Hypothalamus (tissue), 51 donors: ENCODE results near the gene INO80.
A peak's percentile ranks its signal among the peaks of the same experiment; 100 is the strongest.
"Not testable (repeated sequence)": the region's sequence is repeated elsewhere in the genome, so short reads cannot be mapped to it uniquely, and the experiment has no call there.

Source experiments
- DNase-seq, 51 donors: peaks; one replicate each; lab custom pipeline; 2025; lab: John Stamatoyannopoulos, UW

The INO80 gene

DNA sequence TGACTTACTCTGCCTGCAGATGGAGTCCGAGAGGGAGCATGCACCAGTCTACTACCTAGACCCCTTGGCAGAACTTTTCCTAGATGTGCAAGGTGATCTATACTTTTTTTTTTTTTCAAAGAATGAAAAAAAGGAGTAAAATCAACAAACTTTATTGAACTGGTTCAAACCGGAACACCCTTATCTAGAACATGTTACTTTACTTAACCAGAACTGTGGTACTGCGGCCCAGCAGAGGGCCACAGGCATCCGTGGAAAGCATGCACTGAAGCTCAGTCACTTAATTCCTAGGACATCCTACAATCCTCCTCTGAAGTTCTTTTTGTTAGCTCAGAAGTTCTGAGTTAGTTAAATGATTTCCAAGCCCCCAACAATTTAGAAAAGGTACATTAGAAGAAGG is 141.2 kb downstream of the INO80 start:
- DNase-seq, result no peak

DNA sequence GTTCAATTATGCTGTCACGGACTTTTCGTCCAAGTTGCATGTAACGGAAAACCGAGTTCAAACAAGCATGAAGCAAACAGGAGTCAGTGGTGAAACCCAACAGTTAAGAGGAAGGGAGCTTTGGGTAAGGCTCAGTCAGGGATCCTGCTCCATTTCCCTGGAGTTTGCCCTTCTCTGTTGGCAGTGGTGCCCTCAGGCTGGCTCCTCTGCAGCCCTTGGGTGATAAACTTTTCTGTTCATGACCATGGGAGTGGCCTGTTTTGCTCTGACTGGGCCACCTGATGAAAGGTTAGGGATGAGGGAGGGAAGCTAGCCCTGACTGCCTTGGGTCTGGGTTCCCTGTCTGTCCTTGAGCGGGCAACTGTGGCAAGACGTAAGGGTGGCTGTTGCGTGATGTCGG is 146.7 kb downstream of the INO80 start:
- DNase-seq, result no peak

DNA sequence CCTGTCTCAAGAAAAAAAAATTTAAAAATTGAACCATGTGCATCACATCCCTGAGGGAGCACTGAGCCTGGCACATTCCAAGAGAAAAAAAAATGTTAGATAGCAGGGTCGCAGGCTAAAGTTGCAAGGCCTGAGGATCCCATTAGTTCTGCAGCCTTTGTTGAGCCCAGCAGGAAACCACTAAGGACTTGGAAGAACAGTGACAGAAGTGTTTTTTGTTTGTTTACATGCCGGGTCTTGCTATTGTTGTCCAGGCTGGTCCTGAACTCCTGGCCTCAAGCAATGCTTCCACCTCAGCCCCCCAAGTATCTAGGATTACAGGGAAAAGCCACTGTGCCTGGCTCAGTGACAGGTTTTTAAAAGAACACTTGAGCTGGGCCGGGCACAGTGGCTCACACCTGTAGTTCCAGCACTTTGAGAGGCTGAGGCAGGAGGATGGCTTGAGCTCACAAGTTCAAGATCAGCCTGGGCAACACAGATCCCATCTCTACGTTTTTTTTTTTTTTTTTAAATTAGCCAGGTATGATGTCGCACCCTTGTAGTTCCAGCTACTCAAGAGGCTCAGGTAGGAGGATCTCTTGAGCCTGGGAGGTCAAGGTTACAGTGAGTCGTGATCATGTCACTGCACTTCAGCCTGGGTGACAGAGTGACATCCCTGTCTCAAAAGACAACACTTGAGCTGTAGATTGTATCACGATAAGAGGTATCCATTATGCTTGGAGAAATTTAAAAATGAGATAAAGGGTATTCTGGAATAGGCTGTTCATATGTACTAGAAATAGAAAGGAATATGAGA is 147.6 kb downstream of the INO80 start:
- no peak for DNase-seq

DNA sequence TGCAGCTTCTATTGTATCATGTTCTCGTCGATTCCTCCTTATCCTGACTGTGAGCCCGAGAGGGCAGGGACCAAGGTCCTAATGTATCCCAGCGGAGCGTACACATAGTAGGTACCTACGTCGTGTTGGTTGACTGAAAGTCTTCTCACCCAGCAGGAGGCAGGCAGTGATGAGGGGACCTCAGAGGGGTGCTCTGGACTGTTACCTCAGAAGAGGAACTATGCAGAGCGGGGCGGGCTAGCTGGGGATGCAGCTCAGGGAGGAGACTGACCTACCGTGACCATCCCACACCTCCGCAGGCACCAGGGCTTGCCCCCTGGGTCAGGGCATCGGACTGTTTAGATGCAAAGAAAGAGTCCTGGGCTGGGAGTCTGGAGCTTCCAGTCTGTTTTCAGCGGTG is 151.4 kb downstream of the INO80 start:
- DNase-seq, result no peak

DNA sequence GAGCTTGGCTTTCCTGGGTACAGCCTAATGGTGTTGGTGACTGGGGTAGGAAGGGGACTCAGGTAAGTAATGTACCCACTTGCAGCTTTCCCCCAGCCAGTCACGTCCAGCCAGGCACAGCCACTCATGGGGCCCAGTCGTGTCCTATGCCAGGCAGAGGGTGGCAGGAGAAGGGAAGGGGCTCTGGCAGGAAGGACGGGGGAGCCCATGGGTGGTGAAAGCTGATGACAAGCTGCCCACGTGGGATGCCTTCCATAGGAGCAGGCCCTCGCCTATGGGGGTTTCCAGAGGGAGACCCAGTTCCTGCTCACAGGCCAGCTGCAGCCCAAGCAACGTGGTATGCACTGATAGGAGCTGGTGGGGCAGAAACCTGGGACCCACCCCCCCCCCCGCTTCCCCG is 152.1 kb downstream of the INO80 start:
- no peak for DNase-seq

DNA sequence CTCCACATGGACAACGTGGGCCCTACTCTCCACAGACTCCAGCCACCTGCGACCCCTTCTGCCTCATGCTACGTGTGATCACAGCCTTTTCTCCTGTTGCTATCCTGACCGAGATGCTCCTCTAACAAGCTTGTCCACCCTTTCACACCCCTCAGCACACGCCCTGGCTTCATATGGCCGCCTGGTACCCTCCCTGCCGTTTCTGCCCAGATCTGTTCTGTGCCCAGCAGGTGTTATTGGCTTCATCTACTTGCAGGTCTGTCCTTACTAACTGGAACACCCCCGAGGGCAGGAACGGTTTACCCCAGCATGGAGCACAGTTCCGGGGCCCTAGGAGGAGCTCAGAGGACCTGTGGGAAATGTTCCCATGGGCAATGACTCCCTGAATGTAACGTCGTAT is 152.9 kb downstream of the INO80 start:
- DNase-seq, result no peak

DNA sequence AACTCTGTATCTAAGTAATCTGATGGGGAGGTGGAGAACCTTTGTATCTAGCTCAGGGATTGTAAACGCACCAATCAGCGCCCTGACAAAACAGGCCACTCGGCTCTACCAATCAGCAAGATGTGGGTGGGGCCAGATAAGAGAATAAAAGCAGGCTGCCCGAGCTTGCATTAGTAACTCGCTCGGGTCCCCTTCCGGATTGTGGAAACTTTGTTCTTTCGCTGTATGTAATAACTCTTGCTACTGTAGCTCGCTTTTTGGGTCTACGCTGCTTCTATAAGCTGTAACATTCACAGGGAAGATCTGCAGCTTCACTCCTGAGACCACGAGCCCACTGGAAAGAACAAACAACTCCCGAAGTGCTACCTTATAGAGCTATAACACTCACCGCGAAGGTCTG is 153.8 kb downstream of the INO80 start:
- not testable (repeated sequence) for DNase-seq

DNA sequence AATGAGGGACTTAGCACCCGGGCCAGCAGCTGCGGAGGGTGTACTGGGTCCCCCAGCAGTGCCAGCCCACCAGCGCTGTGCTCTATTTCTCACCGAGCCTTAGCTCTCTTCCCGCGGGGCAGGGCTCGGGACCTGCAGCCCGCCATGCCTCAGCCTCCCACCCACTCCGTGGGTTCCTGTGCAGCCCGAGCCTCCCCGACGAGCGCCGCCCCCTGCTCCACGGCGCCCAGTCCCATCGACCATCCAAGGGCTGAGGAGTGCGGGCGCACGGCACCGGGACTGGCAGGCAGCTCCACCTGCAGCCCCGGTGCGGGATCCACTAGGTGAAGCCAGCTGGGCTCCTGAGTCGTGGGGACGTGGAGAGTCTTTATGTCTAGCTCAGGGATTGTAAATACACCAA is 154.3 kb downstream of the INO80 start:
- DNase-seq, result not testable (repeated sequence)

DNA sequence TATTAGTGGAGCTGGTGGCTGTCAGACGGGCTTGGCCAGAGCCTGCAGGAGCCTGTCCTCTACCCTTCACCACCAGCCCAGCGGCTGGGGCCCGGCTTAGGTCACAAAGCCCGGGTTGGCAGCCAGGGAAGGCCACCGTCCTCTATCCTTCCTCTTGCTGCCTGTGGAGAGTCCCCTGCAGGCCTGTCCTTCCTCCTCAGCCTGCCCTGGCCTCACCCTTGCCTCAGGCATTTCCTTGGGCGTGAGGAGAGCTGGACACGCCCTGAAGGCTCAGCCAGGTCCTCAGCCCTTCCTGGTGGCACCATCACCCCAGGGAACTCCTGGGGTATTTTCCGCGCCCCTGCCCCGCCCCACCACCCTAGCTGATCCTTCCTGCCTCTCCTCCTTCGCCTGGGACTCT is 155.2 kb downstream of the INO80 start:
- no peak for DNase-seq

DNA sequence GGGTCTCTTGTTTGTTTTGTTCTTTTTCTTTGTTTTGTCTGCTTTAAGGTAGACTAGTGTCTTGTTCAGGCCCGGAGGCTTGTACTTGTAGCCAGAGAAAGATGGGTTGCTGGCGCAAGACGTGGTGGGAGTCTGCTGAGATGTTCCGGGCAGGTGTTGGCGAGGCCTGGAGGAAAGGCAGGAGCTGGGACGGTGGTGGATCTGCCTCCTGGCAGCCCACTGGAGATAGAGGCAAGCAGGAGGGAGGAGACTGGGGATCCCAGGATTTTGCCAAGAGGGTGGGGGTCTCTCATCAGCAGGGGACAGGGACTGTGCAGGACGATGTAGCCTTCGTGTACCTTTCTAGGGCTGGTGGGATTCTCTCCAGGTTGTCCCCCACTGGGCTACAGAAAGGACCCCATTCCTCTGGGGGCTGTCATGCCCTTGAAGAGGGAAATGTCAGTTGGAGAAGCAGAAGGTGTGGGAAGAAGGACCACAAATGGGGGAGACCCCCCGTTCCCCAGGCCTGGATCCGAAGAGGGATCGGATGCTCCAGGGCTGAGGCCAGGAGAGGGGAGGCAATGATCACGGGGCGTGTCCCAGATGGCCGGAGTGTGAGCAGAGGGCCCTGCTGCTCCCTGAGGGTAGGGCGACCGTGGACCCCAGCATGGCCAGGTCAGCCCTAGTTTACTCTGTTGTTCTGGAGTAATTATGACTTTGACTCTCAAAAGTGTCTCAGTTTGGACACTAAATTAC is 155.8 kb downstream of the INO80 start:
- DNase-seq, result no peak

DNA sequence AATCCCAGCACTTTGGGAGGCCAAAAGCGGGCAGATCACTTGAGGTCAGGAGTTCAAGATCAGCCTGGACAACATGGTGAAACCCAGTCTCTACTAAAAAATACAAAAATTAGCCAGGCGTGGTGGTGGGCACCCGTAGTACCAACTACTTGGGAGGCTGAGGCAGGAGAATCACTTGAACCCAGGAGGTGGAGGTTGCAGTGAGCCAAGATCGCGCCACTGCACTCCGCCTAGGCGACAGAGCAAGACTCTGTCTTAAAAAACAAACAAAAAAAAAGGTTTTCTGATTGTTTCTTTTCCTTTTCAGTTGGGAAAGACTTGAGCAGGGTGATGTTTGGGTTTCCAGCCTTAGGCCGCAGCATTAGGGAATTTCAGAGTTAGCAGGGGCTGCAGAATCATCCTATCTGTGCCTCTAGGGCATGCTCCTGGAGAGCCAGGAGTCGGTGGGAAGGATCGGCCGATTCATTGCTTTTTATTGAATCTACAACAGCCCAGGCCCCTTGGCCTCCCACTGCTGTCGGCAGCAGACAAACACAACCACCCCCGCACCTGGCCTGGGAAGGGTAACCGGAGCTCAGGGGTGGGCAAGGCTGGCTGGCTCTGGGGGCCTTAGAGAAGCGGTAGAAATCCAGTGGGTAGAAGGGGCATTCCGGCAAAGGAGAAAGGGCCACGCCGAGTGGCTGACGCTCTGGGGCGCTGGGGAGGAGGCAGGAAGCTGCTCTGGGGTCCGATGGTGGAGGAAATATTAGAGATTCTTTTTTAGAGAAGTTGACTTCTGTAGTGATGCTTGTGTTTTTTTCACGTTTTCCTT is 156.5 kb downstream of the INO80 start:
- DNase-seq, result no peak

DNA sequence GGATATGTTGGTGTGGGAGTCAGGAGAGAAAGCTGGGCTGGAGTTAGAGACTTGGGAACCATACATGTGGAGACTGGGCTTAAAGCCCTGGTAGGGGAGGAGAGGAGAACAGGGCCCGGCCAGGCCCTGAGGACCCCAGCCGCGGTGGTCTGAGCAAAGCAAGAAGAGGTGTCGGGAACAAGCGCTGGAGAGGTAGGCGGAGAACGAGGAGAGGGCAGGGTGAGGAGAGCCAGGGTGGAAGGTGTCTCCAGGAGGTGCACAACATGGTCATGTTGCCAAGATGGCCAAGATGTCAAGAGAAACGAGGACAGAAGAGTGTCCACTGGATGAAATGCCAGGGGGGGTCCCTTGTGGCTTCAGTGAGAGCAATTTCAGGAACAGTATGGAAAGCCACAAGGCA is 157.4 kb downstream of the INO80 start:
- no peak for DNase-seq

DNA sequence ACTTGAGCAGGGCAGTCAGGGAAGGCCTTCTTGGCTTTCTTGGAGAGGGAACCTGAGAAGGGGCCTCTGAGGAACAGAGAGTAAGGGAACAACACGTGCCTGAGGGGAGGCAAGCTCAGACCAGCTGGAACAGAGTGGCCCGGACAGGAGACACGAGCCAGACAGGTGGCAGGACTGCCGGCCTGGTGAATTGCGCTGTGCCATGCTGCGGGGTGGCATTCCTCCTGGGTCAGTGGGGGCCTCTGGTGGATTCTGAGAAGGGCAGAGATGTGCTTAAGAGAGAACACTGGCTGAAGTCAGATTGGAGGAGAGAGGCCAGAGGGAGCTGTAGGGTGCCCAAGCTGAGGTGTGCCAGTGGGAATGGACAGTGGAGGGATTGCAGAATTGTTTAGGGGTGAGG is 157.9 kb downstream of the INO80 start:
- DNase-seq, result no peak

DNA sequence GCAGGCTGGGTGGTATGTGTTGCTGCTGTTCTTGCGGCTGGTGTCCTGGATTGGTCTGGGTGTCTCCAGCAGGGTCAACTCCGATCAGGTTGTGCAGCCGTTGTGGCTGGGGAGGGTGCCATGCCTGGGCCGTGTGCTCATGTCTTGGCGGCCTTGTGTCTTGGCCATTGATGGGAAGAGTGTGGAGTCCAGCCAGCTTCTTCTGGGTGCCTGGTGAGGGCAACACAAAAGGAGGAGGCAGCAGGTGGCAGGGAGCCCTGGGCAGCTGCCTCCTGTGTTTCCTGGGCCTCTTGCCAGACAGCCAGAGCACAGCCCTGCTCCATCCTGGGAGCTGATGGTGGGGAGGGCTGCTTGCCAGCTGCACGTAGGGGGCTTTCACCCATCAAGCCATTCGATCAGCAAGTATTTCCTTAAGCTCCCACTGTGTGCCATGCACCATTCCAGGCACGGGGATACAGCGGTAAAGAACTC is 158.5 kb downstream of the INO80 start:
- peak in 36 of 51 donors; percentile 14 to 80 (median 48) for DNase-seq

DNA sequence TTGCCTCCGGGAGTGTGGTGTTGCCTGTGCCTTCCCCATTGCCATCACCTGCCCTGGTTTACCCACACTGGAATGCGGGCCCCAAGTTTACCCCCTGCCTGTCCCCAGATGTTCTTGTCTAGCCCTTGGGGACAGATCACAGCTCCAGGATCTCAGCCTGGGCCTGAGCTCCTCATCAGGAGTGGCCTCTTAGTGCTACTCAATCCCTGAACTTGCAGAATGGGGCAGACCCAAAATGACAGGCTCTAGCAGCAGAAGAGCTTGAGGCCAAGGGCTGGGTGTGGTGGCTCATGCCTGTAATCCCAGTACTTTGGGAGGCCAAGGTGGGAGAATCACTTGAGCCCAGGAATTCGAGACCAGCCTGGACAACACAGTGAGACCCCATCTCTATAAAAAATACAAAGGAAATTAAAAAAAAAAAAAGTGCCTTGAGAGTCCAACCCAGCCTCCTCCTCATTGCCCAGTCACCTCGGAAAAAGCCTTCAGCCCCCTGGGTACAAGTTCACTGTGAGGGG is 159.0 kb downstream of the INO80 start:
- DNase-seq, result no peak

DNA sequence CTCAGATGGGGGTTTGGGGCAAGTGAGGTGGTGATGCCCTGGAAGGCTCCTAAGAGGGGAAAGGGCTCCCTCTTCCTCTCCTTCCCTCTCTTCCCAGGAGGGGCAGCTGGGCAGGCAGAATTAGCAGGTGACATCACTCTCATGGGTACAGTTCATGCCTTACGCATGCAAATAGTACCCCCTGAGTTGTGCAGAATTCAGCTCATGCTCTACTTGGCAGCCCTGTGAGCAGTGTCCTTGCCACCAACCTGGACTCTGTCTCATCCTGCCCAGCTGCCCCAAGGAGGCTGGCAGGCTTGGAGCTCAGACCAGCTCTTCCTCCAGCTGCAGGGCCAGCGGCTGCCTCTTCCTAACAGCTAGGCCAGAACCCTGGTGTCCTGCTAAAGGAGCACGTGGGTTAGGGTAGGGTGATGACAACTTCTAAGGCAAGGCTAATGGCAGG is 159.5 kb downstream of the INO80 start:
- DNase-seq, result no peak

DNA sequence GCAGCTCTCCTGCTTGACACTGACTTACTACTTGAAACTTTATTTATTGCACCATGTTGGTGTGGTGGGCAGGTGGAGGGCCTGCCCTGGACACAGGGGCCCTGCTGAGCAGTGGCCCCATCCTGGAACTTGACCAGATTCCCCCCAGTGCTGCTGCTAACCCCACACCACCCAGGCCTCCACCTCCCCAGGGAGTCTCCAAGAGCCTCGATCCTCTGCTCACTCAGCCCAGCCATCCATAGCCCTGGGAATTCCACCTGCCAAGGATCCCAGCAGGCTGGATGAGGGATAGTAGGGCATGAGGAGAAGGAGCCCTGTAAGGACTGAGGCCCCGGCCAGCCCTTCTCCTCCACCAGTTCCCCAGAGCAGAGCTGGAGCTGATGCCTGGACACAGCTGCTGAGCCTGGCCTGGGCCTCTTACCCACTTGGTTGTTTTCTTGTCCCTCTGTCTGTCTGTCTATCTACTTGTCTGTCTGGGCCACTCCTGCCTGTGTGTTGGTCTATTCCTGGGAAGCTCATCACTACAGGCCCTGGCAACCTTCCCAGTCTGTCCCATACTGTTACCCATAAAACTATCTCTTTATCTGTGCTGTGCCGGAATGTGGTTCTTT is 160.0 kb downstream of the INO80 start:
- DNase-seq, result no peak

DNA sequence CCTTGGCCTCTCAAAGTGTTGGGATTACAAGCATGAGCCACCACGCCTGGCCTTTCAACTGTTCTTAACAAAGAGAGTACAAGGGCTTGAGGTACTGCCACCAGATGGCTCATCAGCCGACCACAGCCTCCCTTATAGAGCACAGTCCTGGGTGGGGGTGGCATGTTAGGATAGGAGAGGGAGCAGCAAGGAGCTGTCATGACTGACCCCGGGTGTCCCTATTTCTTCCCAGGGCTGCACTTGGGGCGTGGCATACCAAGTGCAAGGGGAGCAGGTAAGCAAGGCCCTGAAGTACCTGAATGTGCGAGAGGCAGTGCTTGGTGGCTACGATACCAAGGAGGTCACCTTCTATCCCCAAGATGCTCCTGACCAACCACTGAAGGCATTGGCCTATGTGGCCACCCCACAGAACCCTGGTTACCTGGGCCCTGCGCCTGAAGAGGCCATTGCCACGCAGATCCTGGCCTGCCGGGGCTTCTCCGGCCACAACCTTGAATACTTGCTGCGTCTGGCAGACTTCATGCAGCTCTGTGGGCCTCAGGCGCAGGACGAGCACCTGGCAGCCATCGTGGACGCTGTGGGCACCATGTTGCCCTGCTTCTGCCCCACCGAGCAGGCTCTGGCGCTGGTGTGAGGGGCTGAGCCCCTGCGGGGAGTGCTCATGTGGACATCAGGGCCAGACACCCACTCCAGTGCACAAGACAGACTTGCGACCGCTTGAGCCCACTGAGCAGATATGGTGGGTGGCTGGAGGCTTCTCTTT is 160.8 kb downstream of the INO80 start:
- DNase-seq, result no peak

DNA sequence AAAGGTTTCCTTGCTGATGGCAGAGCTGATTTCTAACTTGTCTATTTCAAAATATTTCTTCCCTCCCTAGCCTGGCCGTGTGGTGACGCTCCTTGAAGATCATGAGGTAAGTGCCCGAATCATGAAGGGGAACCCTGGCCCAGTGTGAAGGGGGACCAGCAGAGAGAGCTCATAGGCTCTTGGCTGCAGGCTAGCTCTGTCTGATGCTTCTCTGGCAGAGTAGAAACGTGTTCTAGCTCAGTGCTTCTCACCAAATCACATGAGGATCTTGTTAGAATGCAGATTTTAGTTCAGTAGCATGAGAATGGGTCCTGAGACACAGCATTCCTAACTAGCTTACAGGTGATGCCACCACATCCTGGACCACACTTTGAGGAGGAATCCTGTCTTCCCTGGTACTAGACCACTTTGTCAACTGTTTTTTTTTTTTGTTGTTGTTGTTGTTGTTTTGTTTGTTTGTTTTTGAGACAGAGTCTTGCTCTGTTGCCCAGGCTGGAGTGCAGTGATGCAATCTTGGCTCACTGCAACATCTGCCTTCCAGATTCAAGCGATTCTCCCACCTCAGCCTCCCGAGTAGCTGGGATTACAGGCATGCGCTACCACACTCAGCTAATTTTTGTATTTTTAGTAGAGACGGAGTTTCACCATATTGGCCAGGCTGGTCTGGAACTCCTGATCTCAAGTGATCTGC is 161.8 kb downstream of the INO80 start:
- DNase-seq, result not testable (repeated sequence)
